GM23338 (cell line): ENCODE measurements around the gene AKR1C1.
"Not testable (repeated sequence)": the region's sequence is repeated elsewhere in the genome, so short reads cannot be mapped to it uniquely, and the experiment has no call there.

Experiments used
- CREB1 ChIP-seq: fragments of 250-450 bp; sonication (Bioruptor Pico); IDR thresholded peaks from 2 replicates; pipeline ENCODE4 v1.5.0; 2020; ENCODE audit warnings: low read depth, mild to moderate bottlenecking, moderate library complexity
- POLR2AphosphoS5 ChIP-seq: IDR thresholded peaks from 2 replicates; pipeline ENCODE4 v1.6.1; 2016; ENCODE audit warnings: antibody characterized with exemption, low read depth
- ZNF114 ChIP-seq: fragments of 250-450 bp; sonication (Bioruptor Pico); IDR thresholded peaks from 2 replicates; pipeline ENCODE4 v1.5.0; 2020; ENCODE audit warnings: mild to moderate bottlenecking, moderate library complexity
- TF ChIP-seq, protein P1 (sequence below), 2 experiments: fragments of 200-600 bp in 1 of 2; sonication (generic) in 1 of 2; conservative IDR thresholded peaks; 2 replicates each; pipeline versions ENCODE4 v1.5.1 to v1.6.1; 2016 to 2017; ENCODE audit warnings: antibody characterized with exemption in 2 of 2, low read depth in 2 of 2, mild to moderate bottlenecking in 2 of 2, moderate library complexity in 1 of 2

DNA sequence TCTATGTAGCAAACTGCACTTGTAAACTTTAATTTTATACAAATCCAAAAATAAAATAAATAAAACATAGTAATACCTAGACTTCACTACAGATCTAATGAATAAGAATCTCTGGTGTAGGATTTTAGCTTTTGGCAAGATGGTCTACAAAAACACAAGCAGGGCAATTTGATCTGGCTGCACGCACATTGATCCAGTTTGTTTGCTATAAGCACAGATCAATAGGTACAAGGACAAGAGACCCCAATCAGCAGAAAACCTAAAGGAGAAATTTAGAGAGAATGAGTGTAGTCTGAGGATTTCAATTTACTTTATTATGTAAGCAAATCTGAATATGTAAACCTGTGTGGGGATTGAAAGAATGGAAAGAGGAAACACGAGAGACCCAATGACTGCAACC lies 48.2 kb downstream of the AKR1C1 start:
- TF ChIP-seq, protein P1, sequence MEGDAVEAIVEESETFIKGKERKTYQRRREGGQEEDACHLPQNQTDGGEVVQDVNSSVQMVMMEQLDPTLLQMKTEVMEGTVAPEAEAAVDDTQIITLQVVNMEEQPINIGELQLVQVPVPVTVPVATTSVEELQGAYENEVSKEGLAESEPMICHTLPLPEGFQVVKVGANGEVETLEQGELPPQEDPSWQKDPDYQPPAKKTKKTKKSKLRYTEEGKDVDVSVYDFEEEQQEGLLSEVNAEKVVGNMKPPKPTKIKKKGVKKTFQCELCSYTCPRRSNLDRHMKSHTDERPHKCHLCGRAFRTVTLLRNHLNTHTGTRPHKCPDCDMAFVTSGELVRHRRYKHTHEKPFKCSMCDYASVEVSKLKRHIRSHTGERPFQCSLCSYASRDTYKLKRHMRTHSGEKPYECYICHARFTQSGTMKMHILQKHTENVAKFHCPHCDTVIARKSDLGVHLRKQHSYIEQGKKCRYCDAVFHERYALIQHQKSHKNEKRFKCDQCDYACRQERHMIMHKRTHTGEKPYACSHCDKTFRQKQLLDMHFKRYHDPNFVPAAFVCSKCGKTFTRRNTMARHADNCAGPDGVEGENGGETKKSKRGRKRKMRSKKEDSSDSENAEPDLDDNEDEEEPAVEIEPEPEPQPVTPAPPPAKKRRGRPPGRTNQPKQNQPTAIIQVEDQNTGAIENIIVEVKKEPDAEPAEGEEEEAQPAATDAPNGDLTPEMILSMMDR (conservative IDR thresholded peaks at IDR 0.05; ENCODE audit: low read depth in 2 of 2) = not testable (repeated sequence)
- not testable (repeated sequence) for TF ChIP-seq CREB1 (CRISPR knock-in tag); POLR2AphosphoS5; ZNF114 (CRISPR knock-in tag)
